GM18858 (cell line): ENCODE measurements around the gene TTC7B.

Experiments
- ATAC-seq: cut with Tn5 transposase; IDR thresholded peaks from one replicate; pipeline ENCODE4 v1.9.1; 2021; ENCODE audit not compliant: unreplicated experiment

TTC7B gene

GRCh38 chr14:90805662-90806540, 10.3 kb downstream of the TTC7B start:
- no peak for ATAC-seq

- no peak for ATAC-seq
Observed at GRCh38 chr14:90805084-90805391, 11.2 kb downstream of the TTC7B start.

- no peak for ATAC-seq
Observed at GRCh38 chr14:90804292-90805083, 11.7 kb downstream of the TTC7B start.

DNA sequence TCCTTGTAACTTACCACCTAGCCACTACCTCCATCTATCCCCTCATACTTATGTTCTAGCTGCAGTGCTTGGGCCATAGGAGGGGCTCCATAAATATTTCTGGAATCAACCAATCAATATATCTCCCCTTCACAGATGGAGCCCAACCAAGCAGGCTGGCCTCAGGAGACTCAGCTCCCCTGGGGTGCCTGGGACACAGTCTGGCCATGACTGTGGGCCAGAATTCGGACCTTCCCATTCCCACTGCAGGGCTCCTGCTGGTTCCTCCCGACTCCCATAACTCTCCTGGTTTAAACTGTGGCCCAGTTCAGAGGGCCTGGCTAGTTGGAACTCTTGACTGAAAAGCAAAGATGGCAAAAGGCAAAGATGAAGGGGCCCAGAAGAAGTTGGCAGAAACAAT, 13.0 kb downstream of the TTC7B start:
- no peak for ATAC-seq

DNA sequence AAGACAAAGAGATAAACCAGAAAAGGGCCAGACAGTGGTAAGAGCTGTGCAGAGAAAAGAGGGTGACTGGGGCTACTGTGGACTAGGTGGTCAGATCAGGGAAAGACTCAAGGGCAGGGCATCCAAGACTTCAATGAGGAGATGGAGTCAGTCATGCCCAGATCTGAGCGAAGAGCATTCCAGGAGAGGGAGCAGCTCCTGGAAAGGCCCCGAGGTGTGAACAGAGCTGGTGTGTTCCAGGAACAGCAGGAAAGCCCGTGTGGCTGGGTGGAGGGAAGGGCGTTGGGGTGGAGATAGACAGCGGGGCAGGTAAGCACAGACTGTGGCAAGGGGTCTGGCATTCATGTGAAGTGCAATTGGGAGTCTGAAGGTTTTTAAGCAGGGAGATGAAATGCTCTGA, 16.8 kb downstream of the TTC7B start:
- ATAC-seq, result no peak

DNA sequence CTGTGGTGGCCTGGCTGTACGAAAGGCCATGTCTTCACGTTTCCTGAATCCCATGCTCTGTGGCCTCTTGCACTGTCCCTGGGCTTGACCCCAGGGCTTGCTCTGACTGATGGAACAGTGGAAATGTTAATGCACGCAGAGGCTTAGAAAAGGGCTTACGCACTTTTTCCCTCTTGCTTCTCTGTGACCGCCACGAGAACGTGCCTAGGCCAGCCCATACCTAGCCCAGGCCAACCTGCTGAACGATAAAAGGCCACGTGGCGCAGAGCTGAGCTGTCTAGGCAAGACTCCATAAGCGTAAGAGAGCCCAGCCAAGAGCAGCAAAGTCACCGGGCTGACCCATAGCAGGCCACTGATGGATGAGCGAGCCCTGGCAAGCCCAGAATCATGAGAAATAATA, 18.3 kb downstream of the TTC7B start:
- no peak for ATAC-seq

DNA sequence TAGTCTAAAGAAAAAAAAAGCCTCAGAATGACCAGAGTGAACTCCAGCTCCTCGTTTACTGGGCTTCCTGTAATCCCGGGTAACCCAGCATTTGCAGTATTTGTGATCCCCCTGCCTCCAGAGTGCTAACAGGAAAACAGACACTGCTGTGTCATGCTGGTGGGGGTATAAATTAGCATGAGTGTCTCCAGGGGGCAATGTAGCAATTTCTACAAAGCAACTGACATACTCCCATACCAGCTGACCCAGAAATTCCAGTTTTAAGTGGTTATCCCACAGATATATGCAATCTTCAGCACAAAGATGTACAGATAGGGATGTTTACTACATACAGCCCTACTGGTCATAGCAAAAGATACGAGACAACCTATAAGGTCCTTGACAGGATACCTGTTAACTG, 18.8 kb downstream of the TTC7B start:
- ATAC-seq, result no peak

DNA sequence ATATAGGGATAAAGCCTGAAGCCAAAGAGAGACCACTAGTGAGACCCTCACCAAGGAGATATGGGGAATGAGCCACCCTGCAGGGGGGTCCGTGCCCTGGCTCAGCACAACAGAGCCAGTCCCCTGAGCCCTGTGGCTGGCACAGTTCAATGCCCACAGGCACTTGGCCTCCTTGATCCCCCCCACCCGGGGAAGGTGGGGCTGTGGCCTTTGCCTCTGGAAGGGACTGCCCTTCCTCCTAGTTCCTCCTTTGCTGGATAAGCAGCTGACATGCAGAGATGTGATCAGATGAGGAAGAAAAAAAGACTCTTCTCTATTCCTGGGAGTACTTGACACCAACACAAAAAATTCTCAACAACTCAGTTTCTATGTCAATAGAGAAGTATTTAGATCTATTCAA, 19.9 kb downstream of the TTC7B start:
- ATAC-seq, result no peak

DNA sequence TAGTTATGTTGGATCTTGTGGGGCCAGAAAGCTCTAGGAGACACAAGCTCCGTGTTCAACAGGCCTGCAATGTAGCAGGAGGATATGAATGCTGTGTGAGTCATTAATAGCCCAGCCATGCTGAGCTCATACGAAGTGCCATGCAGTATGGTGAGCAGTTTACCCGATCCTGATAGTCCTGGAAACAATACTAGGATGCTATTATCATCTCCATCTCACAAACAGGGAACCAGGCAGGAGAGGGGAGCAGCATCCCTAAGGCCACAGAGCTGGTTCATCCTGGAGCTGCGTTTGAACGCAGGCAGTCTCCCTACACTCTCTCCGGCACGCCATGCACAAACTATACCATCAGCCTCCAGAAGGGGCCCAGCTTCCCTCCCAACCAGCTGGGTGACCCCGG, 20.5 kb downstream of the TTC7B start:
- no peak for ATAC-seq

- ATAC-seq, result no peak
Observed at GRCh38 chr14:90791486-90791885, 24.7 kb downstream of the TTC7B start.

GRCh38 chr14:90788031-90788430, 28.2 kb downstream of the TTC7B start:
- no peak for ATAC-seq

DNA sequence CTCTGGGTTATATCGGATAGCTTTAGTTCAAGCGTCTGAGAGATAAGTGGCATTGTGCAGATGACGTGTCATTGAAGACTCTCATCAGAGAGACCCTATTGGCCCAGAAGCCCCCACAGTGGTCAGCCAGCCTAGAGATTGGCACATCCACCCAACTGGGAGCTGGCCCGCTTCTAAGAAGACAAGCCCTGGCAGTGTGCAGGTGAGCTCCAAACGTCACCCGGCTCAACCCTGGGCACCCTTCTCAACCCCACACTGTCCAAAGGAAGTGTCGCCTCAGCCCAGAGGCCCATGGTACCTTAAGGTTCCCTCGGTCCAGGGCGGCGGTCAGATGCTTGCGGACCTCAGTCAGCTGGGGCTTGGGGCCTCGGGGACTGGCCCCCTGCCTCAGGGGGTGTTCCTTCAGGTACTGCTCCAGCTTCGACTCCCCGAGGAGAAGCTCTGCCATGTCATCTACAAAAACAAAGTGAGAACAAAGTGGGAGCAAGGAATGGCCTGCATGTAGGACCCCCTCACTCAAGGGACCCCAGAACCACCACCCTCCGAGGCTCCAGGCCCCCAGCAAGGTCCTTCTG, 30.3 kb downstream of the TTC7B start:
- ATAC-seq, result no peak

DNA sequence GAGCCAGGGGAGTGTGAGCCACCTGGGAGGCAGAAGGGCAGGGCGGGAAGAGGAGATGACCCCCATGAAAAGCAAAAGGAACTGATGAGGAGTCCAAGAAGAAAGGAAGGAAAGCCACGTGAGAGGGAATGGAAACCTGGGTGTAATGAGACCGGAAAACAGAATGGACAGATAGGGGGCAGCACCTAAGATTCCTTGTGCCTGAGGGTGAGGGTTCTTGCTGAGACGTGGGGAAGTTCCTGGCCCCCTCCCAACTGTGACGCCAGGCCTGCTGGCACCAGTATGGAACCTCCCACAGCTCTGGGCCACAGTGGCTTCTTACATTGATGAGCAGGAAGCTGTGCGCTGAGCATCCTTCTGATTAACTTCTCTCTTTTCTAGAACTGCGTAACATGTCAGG, 30.8 kb downstream of the TTC7B start:
- no peak for ATAC-seq

- ATAC-seq, result no peak
Observed at GRCh38 chr14:90784621-90785270, 31.5 kb downstream of the TTC7B start.

DNA sequence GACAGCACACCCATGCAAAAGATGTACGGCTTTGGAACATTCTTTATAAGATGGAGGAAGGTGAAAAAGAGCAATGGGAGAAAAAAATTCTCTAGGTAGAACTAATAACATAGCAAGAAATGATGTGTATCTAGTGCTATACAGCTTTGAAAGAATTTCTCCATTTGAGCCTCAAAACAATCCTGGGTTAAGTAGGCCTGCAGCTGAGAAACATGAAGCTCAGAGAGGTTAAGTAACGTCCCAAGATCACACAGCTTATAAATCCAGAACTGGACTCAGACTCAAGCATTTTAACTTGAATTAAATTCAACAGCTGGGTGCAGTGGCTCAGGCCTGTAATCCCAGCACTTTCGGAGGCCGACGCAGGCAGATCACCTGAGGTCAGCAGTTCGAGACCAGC, 32.9 kb downstream of the TTC7B start:
- no peak for ATAC-seq

GRCh38 chr14:90782892-90783291, 33.3 kb downstream of the TTC7B start:
- no peak for ATAC-seq

DNA sequence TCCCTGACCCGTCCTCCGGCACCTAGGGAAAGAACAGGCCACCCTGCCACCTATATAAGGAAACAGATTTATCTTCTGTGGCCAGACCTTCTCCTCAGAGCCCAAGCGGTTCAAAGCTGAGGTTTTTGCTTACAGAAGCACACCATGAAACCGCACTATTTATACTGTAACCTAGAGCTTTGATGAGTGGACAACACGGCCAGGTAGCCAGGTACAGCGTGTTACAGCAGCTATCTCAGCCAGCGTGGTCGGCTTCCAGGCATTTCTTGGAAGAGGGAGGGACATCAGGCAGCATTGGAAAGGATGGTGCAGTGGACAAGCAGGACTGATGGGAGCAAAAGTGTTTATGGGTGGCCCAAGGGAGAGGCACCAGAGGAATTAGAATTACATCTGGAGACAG, 34.4 kb downstream of the TTC7B start:
- no peak for ATAC-seq

DNA sequence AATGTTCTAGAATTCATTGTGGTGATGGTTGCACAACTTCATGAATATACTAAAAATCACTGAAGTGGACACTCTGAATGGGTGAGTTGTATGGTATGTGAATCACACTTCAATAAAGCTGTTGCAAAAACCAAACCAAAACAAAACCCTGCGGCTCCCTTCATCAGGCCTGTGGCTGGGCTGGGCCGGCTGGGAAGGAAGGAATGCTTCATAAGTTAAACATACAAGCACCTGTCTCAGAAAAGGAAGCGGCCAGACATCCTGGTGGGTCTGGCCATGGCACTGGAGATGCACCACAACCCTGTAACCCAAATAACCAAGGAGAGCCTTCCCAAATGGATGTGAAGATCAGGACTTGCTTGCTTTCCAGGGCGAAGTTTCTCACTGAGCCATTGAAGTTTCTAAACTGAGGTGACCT, 34.9 kb downstream of the TTC7B start:
- ATAC-seq, result no peak

GRCh38 chr14:90780519-90780918, 35.7 kb downstream of the TTC7B start:
- no peak for ATAC-seq

- ATAC-seq, result no peak
Observed at GRCh38 chr14:90778571-90779255, 37.5 kb downstream of the TTC7B start.
